GM23248 (cell line): ENCODE measurements around the gene SH3BP2.

Experiments
- EZH2 ChIP-seq: fragments of 200-600 bp; sonication (generic); IDR thresholded peaks from 2 replicates; pipeline ENCODE4 v1.6.1; 2018; ENCODE audit warnings: antibody characterized with exemption, mild to moderate bottlenecking; ENCODE audit not compliant: insufficient read depth, poor library complexity, severe bottlenecking
- EZH2phosphoT487 ChIP-seq: fragments of 200-600 bp; sonication (generic); IDR thresholded peaks from 2 replicates; pipeline ENCODE4 v1.6.1; 2018; ENCODE audit warnings: antibody characterized with exemption, moderate library complexity, mild to moderate bottlenecking, low read depth; ENCODE audit not compliant: insufficient read depth

- TF ChIP-seq EZH2phosphoT487 (no peak), EZH2 (no peak)
These were observed 4.3 kb upstream of the SH3BP2 start for GRCh38 chr4:2788532-2789103.
